Activated CD4-positive, CD25-positive, alpha-beta regulatory T cell treated with anti-CD3 and anti-CD28 coated beads, Interleukin-2, amount 50 U/mL, for 16 hours (primary cell): ENCODE data around the gene NELL2.

Experiments
- DNase-seq: peaks from one replicate; pipeline ENCODE4 v3.0.0-alpha.2; 2020; ENCODE audit warnings: low read depth, low spot score

The NELL2 gene

DNA sequence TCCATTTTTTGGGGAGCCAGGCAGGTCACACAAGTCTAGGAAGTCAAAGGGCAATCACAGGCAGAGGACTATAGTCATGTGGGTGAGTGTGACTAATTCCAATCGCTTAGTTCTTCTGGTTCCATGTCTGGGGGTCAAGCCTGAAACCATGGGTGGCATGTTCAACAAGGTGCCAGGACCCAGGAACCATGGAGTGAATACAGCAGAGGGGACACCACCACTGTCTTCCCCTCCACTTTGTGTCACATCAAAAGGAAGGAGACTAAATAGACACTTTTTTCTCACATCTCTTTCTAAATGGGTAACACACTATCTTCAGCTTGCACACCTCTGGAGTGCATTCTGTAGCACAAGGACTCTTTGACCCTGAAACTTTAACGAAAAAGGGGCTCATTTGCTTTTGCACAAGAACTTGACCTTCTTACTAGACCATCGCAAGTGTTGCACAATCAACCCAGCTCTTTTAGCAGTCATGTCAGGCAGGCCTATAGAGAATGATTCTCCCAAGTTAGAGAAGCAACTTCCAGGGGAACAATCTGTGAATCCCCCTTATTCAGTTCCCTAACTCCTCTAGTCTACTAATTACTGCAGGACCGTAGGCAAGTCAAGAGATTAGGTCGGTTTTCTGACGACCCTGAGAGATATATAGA, 398.7 kb downstream of the NELL2 start:
- no peak for DNase-seq

DNA sequence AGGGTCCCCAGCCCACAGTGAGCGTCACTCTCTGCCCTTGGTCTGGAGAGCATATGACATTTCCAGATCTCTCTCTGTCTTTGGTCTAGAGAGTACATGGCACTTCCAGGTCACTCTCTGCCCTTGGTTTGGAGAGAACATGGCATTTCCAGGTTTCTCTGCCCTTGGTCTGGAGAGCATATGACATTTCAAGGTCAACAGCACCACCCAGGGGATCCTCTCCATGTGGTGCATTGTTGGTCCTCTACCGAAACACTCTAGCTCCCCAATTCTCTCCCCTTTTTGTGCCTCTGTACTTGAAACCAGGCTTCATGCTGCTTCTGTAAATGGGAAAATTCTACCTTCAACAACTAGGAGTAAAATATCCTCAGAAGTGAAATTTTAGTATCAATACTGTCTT, 399.4 kb downstream of the NELL2 start:
- DNase-seq: no peak

DNA sequence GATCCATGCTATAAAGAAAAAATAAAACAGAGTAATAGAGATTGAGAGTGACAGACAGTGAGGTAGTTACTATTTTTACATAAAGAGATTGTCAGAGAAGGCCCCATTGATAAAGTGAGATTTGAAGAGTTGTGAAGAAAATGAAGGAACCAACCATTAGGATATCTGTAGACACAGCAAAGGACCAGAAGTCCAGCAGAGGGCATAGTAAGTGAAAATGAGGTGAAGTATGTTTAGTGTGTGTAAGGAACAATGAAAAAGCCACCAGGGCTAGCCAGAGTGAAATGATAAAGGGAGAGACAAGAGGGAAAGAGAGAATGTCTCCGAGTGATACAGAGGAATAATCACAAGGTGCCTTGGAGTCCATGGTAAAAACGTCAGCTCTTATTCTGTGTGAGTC, 411.0 kb downstream of the NELL2 start:
- no peak for DNase-seq

DNA sequence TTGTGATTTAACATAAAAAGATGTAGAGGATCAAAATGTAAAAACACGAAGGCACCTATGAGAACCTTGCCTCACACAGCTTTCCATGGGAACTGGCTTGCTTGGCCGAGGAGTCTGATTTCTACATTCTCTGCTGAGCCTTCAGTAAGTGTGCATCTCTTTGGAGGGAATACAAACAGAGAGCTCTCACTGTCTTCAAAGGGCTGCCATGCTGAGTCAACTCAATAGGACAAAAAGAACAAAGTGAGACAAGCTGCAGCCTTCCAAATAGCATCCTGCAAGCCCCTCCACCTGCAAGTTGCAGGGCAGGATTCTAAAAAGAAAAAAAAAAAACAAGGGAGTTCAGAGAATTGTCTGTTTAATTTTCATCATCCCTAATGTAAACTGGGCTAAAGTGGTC, 411.9 kb downstream of the NELL2 start:
- DNase-seq: no peak

DNA sequence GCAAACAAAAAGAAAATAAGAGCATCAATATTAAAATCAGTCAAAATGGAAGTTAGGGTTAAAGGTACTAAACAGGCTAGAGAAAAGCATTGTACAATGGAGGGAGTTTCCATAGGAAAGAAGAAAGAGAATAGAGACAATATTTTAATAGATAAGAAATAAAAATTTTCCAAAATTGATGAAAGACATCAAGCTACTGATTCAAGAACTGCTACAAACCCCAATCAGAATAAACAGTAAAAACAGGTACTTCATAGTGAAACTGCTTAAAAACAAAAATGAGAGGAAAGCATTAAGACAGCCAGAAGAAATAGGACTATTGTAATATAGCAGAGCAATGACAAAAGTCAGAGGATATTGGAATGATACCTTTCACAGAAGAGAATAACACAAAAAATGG, 413.4 kb downstream of the NELL2 start:
- no peak for DNase-seq

DNA sequence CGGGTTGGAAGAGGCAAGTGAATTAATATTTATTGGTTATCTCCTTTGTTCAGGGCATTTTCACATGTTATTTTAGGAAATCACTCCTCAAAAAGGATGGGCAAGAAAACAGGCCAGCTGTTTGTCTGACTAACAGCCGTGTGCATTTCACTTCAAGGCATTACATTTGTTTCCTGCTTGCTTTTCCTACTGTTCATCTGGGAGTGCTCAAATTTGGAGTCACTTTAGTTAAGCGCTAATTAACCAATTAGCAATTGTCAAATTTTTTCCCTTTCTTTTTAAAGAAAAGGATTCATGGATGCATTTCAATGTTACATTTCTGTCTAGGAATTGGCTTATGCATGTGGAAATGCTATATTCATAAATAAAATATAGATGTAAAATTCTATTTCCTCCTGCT, 415.9 kb downstream of the NELL2 start:
- no peak for DNase-seq

DNA sequence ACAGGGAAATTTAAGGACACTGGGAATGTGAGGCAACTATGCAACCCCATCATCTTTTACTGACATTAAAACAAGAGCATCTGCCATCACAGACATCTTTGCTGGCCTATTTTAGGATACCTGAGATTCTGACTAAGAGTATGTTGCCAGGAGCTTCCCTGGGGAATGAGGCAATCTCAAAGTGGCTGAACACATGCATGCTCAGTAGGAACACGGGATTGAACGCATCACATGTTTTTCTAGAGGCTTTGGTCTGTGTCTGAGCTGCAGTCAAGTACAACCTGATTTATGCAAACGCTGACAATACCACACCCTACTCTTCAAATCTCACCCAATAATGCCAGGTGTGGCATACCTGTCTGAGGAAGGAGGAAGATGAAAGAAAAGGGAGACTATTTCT, 416.5 kb downstream of the NELL2 start:
- no peak for DNase-seq
